GM12878 (cell line): ENCODE data around the gene SMARCC1. TPM values are rescaled to one million over a fixed set of nuclear protein-coding genes. Genes with fewer than 3 reads are reported as not detected.

Source experiments
- ATAC-seq: fragments of 200-7000 bp; cut with Tn5 transposase; 3 replicates; pipeline ENCODE4 v1.9.1; 2020; ENCODE audit warnings: mild to moderate bottlenecking, moderate library complexity
- BruUV-seq: library from RNA; stranded (reverse); fragments of 400-500 nt; replicated peaks from 2 replicates; lab custom pipeline; 2021; lab: Mats Ljungman, UMichigan
- CTCF ChIA-PET: fragments of 300-600 bp; sonication (Branson Sonifier 250); formaldehyde crosslinking; extraction: SDS; loops from one replicate; lab custom pipeline; 2021; ENCODE audit warnings: inconsistent platforms; lab: Yijun Ruan, JAX
- POLR2A ChIA-PET: fragments of 350-600 bp; formaldehyde crosslinking; extraction: SDS; loops from one replicate; lab custom pipeline; 2021; ENCODE audit warnings: inconsistent platforms; lab: Charles Lee
- RAD21 ChIA-PET: fragments of 300-600 bp; sonication (Branson Sonifier 250); formaldehyde crosslinking; loops from one replicate; lab custom pipeline; 2023; ENCODE audit warnings: antibody characterized with exemption; ENCODE audit not compliant: unreplicated experiment; lab: Charles Lee
- SMC1A ChIA-PET: fragments of 300-600 bp; sonication (Branson Sonifier 250); formaldehyde crosslinking; loops from one replicate; lab custom pipeline; 2023; ENCODE audit not compliant: unreplicated experiment, uncharacterized antibody; lab: Charles Lee
- DNase-seq: peaks from one replicate; pipeline ENCODE4 v3.0.0-alpha.2; 2011; ENCODE audit warnings: low read depth, low spot score
- FAIRE-seq: peaks from 3 replicates; lab custom pipeline; 2011; peaks lifted over from hg19 to GRCh38; lab: Jason Lieb, UNC
- H2AFZ ChIP-seq: 2 replicates; pipeline ENCODE4 v1.6.0; 2011; ENCODE audit warnings: low read depth, low read length, control low read depth; ENCODE audit not compliant: control insufficient read depth
- H3K27ac ChIP-seq: 2 replicates; pipeline ENCODE4 v1.5.1; 2011; ENCODE audit warnings: control low read depth; ENCODE audit not compliant: control insufficient read depth, insufficient read depth
- H3K27me3 ChIP-seq, 2 experiments: replicated peaks in 1 of 2; 2 replicates each; pipeline versions ENCODE4 v1.6.0 to v1.6.1; 2011; ENCODE audit warnings: low read length in 1 of 2; ENCODE audit not compliant: control insufficient read depth in 2 of 2, insufficient read depth in 2 of 2
- H3K36me3 ChIP-seq, 2 experiments: 2 replicates each; pipeline ENCODE4 v1.5.1; 2011; ENCODE audit warnings: low read length in 1 of 2; ENCODE audit not compliant: control insufficient read depth in 2 of 2, insufficient read depth in 2 of 2
- H3K4me1 ChIP-seq: 2 replicates; pipeline ENCODE4 v1.6.1; 2011; ENCODE audit warnings: mild to moderate bottlenecking, low read length, moderate library complexity, mixed read lengths; ENCODE audit not compliant: control insufficient read depth, insufficient read depth
- H3K4me2 ChIP-seq: 2 replicates; pipeline ENCODE4 v1.6.0; 2011; ENCODE audit warnings: control low read depth; ENCODE audit not compliant: control insufficient read depth, insufficient read depth
- H3K4me3 ChIP-seq: fragments of 200-600 bp; sonication (generic); 2 replicates; pipeline ENCODE4 v1.5.1; 2016
- H3K79me2 ChIP-seq: 2 replicates; pipeline ENCODE4 v1.6.0; 2011; ENCODE audit warnings: low read length; ENCODE audit not compliant: control insufficient read depth, insufficient read depth
- H3K9ac ChIP-seq: 2 replicates; pipeline ENCODE4 v1.8.0; 2011; ENCODE audit warnings: low read length, control low read depth, mixed read lengths; ENCODE audit not compliant: control insufficient read depth, insufficient read depth
- H3K9me3 ChIP-seq: replicated peaks from 3 replicates; pipeline ENCODE4 v1.5.1; 2011; ENCODE audit warnings: mild to moderate bottlenecking, low read length; ENCODE audit not compliant: control insufficient read depth, insufficient read depth
- H4K20me1 ChIP-seq: 2 replicates; pipeline ENCODE4 v1.6.0; 2011; ENCODE audit not compliant: control insufficient read depth, insufficient read depth
- CHD1 ChIP-seq: IDR thresholded peaks from 2 replicates; pipeline ENCODE4 v1.6.1; 2012; ENCODE audit warnings: low read depth, low read length, improper control_type of control experiment
- HDAC2 ChIP-seq: fragments of 200-600 bp; sonication (generic); IDR thresholded peaks from 2 replicates; pipeline ENCODE4 v1.6.1; 2017
- KAT2A ChIP-seq: conservative IDR thresholded peaks from 2 replicates; pipeline ENCODE4 v1.6.1; 2011; ENCODE audit warnings: low read depth, low read length; ENCODE audit not compliant: control insufficient read depth
- KDM1A ChIP-seq: fragments of 200-600 bp; sonication (generic); IDR thresholded peaks from 2 replicates; pipeline ENCODE4 v1.6.1; 2016; ENCODE audit warnings: borderline replicate concordance
- NBN ChIP-seq: fragments of 450-650 bp; IDR thresholded peaks from 2 replicates; pipeline ENCODE4 v1.6.1; 2016
- NFXL1 ChIP-seq: fragments of 450-650 bp; IDR thresholded peaks from 2 replicates; pipeline ENCODE4 v1.6.1; 2017; ENCODE audit warnings: antibody characterized with exemption, mild to moderate bottlenecking, borderline replicate concordance
- YBX1 ChIP-seq: fragments of 450-650 bp; IDR thresholded peaks from 2 replicates; pipeline ENCODE4 v1.6.1; 2016; ENCODE audit warnings: antibody characterized with exemption
- YY1 ChIP-seq: IDR thresholded peaks from 2 replicates; pipeline ENCODE4 v1.6.1; 2011; ENCODE audit warnings: low read depth, mild to moderate bottlenecking, low read length
- ZNF207 ChIP-seq: fragments of 450-650 bp; IDR thresholded peaks from 2 replicates; pipeline ENCODE4 v1.6.1; 2014; ENCODE audit warnings: antibody characterized with exemption, mild to moderate bottlenecking, borderline replicate concordance
- ZNF592 ChIP-seq: fragments of 450-650 bp; IDR thresholded peaks from 2 replicates; pipeline ENCODE4 v1.6.1; 2017; ENCODE audit warnings: mild to moderate bottlenecking, moderate library complexity
- ZNF687 ChIP-seq: fragments of 450-650 bp; IDR thresholded peaks from 2 replicates; pipeline ENCODE4 v1.6.1; 2017; ENCODE audit warnings: mild to moderate bottlenecking, moderate library complexity
- ZZZ3 ChIP-seq: IDR thresholded peaks from 2 replicates; pipeline ENCODE4 v1.6.1; 2011; ENCODE audit warnings: low read depth; ENCODE audit not compliant: control insufficient read depth, insufficient read length
- WGBS: methylation state at CpG from one replicate; pipeline ENCODE4 v1.1.6; 2016; ENCODE audit warnings: low lambda C conversion rate; ENCODE audit not compliant: insufficient replicate concordance, insufficient coverage; ENCODE audit errors: missing lambda C conversion rate; 5-methylcytosine and 5-hydroxymethylcytosine counted together
- in situ Hi-C: fragments of 300-500 bp; cut with MboI; formaldehyde crosslinking; loops from 9 replicates; pipeline ENCODE4 v1.14.3; 2018; ENCODE audit warnings: mixed read lengths
- intact Hi-C: fragments of 100-400 bp; cut with micrococcal nuclease; formaldehyde crosslinking; loops from one replicate; pipeline ENCODE4 v1.14.2; 2022; ENCODE audit not compliant: unreplicated experiment
- polyA plus RNA-seq, 11 experiments: library from polyadenylated mRNA; depleted of rRNA in 4 of 11; unstranded in 6 of 11; stranded (reverse) in 5 of 11; fragments of >200 nt; fragmentation: Nextera tagmentation in 4 of 11; fragmentation: Illumina TruSeq in 1 of 11; extraction: Ambion mirVana in 4 of 11; extraction: Trizol in 1 of 11; gene quantifications; 1 replicate in 1 of 11; 2 replicates in 10 of 11; pipeline versions ENCODE4 v1.2.1 to v1.2.3, GENCODE V29; 2011 to 2016; ENCODE audit warnings: inconsistent platforms in 2 of 11, missing spikeins in 2 of 11, low read depth in 1 of 11
- total RNA-seq, 4 experiments: library from RNA; depleted of rRNA in 3 of 4; stranded (reverse); fragments of >200 nt in 3 of 4; fragmentation: Illumina TruSeq in 1 of 4; extraction: Trizol in 1 of 4; gene quantifications; 2 replicates each; pipeline versions ENCODE4 v1.2.1 to v1.2.3, GENCODE V29; 2013 to 2021

Gene SMARCC1
- total and polyA plus RNA-seq, 10 of the 15 experiments (the other 5 are each of a cell fraction or from before 2014, with no cell fraction given) = 26.6 to 147 (median 57.1) TPM

- TF ChIP-seq KAT2A (no peak), ZNF592 (no peak), ZZZ3 (no peak), HDAC2 (peak; percentile 68; the same call in 1 of the 2 replicates)
Observed at GRCh38 chr3:47802734-47803479, 21.2 kb upstream of the SMARCC1 start, which contains the start of gene DHX30 (continued).

GRCh38 chr3:47799733-47800132, 18.0 kb upstream of the SMARCC1 start:
- BruUV-seq = no TSS peak
- TF ChIP-seq ZNF207 (no peak), NFXL1 (no peak), YY1 (no peak), CHD1 (no peak), NBN (no peak), KDM1A (no peak), YBX1 (no peak), ZNF687 (no peak)

More at GRCh38 chr3:47799733-47800132, 18.0 kb upstream of the SMARCC1 start:
- Histone ChIP-seq H3K4me3 (no peak overlapping the region), H3K36me3 (no peaks in the 10 kb centered on the region), H3K79me2 (peaks cover 12% of the 10 kb centered on the region), H3K27me3 (no peaks in the 10 kb centered on the region; a peak in 1 of 4 replicates), H2AFZ (no peak overlapping the region), H4K20me1 (no peaks in the 10 kb centered on the region), H3K9ac (no peak overlapping the region), H3K27ac (no peak overlapping the region), H3K4me2 (no peak overlapping the region), H3K9me3 (no peaks in the 10 kb centered on the region; the same call in 2 of the 3 replicates), H3K4me1 (peaks cover 11% of the 10 kb centered on the region)
- FAIRE-seq = no peak
- 68% methylated on average over 4 of the region's 4 CpGs for WGBS
- CTCF ChIA-PET = interaction anchor here (0.6 to 1.3 kb wide), 2 partner anchors 56 to 277 kb away, joined by 3 to 6 read pairs; no protein-coding TSS in a partner anchor
- SMC1A ChIA-PET = interaction anchor here (2.3 kb wide), 1 partner anchor 277 kb away, joined by 12 read pairs; no protein-coding TSS in a partner anchor
- DNase-seq = no peak
- RAD21 ChIA-PET = interaction anchor here (0.8 to 2.1 kb wide), 2 partner anchors 12 to 278 kb away, joined by 3 to 6 read pairs; no protein-coding TSS in a partner anchor
- no peak for ATAC-seq
- intact Hi-C loops (loop anchor here (5.0 kb wide), 1 partner anchor 287 kb away; the partner anchor contains the start of gene ELP6), in situ Hi-C loops (no loop called here)
- POLR2A ChIA-PET = interaction anchor here (0.9 kb wide), 1 partner anchor 286 kb away, joined by 3 read pairs; the partner anchor contains the start of gene ELP6
